Endothelial cell of umbilical vein (primary cell): ENCODE data around the gene MCTP2. TPM values are rescaled to one million over a fixed set of nuclear protein-coding genes. Genes with fewer than 3 reads are reported as not detected.

ENCODE experiments used
- BruUV-seq: library from RNA; stranded (reverse); fragments of 400-500 nt; replicated peaks from 2 replicates; lab custom pipeline; 2021; lab: Mats Ljungman, UMichigan
- CTCF ChIA-PET: fragments of 300-600, 350-600 bp; sonication (Branson Sonifier 250); formaldehyde crosslinking; loops from one replicate; lab custom pipeline; 2021; ENCODE audit warnings: antibody characterized with exemption, inconsistent platforms; lab: Charles Lee
- POLR2A ChIA-PET: fragments of 300-600, 350-600 bp; sonication (Branson Sonifier 250); formaldehyde crosslinking; loops from one replicate; lab custom pipeline; 2021; ENCODE audit warnings: antibody characterized with exemption, inconsistent platforms; lab: Charles Lee
- DNase-seq: peaks from one replicate; pipeline ENCODE4 v3.0.0-alpha.2; 2011; ENCODE audit warnings: low read depth, low spot score
- FAIRE-seq: peaks from 2 replicates; lab custom pipeline; 2011; peaks lifted over from hg19 to GRCh38; lab: Jason Lieb, UNC
- H2AFZ ChIP-seq: 2 replicates; pipeline ENCODE4 v1.6.0; 2012; ENCODE audit warnings: low read depth, low read length, control low read depth, inconsistent platforms
- H3K27ac ChIP-seq: 2 replicates; pipeline ENCODE4 v1.5.1; 2011; ENCODE audit warnings: low read depth, mild to moderate bottlenecking, control low read depth, low read length, moderate library complexity; ENCODE audit not compliant: insufficient read depth
- H3K27me3 ChIP-seq, 2 experiments: 2 replicates each; pipeline versions ENCODE4 v1.6.0 to v1.6.1; 2011; ENCODE audit warnings: low read length in 2 of 2, mixed read lengths in 1 of 2; ENCODE audit not compliant: control insufficient read depth in 2 of 2, insufficient read depth in 2 of 2
- H3K36me3 ChIP-seq, 2 experiments: 2 replicates in 1 of 2; 3 replicates in 1 of 2; pipeline ENCODE4 v1.5.1; 2011; ENCODE audit warnings: low read length in 2 of 2, mild to moderate bottlenecking in 1 of 2, moderate library complexity in 1 of 2; ENCODE audit not compliant: control insufficient read depth in 2 of 2, insufficient read depth in 2 of 2; ENCODE audit errors: extremely low read depth in 1 of 2
- H3K4me1 ChIP-seq: 3 replicates; pipeline ENCODE4 v1.5.1; 2011; ENCODE audit warnings: mild to moderate bottlenecking, low read length; ENCODE audit not compliant: control insufficient read depth, insufficient read depth; ENCODE audit errors: extremely low read depth
- H3K4me2 ChIP-seq: 2 replicates; pipeline ENCODE4 v1.6.1; 2011; ENCODE audit warnings: low read length, control low read depth, mixed read lengths; ENCODE audit not compliant: insufficient read depth
- H3K4me3 ChIP-seq, 3 experiments: fragments of 200-600 bp in 1 of 3; sonication (generic), shearing (Covaris generic) in 1 of 3; replicated peaks in 1 of 3; 2 replicates each; pipeline ENCODE4 v1.5.1; 2011 to 2016; ENCODE audit warnings: control low read depth in 3 of 3, low read length in 3 of 3, mild to moderate bottlenecking in 2 of 3, inconsistent platforms in 1 of 3, low read depth in 1 of 3, moderate library complexity in 1 of 3; ENCODE audit not compliant: insufficient read depth in 1 of 3
- H3K79me2 ChIP-seq: 2 replicates; pipeline ENCODE4 v1.6.0; 2012; ENCODE audit warnings: low read length, inconsistent platforms; ENCODE audit not compliant: control insufficient read depth, insufficient read depth
- H3K9ac ChIP-seq: replicated peaks from 2 replicates; pipeline ENCODE3; 2011; ENCODE audit warnings: low read length, control low read depth; ENCODE audit not compliant: insufficient read depth; ENCODE audit errors: extremely low read depth
- H3K9me1 ChIP-seq: replicated peaks from 3 replicates; pipeline ENCODE4 v1.6.0; 2011; ENCODE audit warnings: mild to moderate bottlenecking, low read length; ENCODE audit not compliant: control insufficient read depth, insufficient read depth; ENCODE audit errors: extremely low read depth
- H3K9me3 ChIP-seq: replicated peaks from 2 replicates; pipeline ENCODE4 v1.5.1; 2012; ENCODE audit warnings: low read length, inconsistent platforms; ENCODE audit not compliant: control insufficient read depth, insufficient read depth
- H4K20me1 ChIP-seq: replicated peaks from 2 replicates; pipeline ENCODE3; 2011; ENCODE audit warnings: mild to moderate bottlenecking, low read length; ENCODE audit not compliant: control insufficient read depth, insufficient read depth; ENCODE audit errors: extremely low read depth
- CTCF ChIP-seq, 2 donors: IDR thresholded peaks; 1 replicate in 1 of 2; 2 replicates in 1 of 2; pipeline ENCODE4 v1.5.1; 2011; ENCODE audit warnings: low read length in 2 of 2, mild to moderate bottlenecking in 2 of 2, moderate library complexity in 2 of 2, control low read depth in 1 of 2, inconsistent platforms in 1 of 2, low read depth in 1 of 2; ENCODE audit not compliant: insufficient read depth in 1 of 2; ENCODE audit errors: extremely low read depth in 1 of 2
- FOS ChIP-seq: IDR thresholded peaks from 2 replicates; pipeline ENCODE4 v1.6.1; 2011; ENCODE audit warnings: mild to moderate bottlenecking, low read length, moderate library complexity, borderline replicate concordance; ENCODE audit not compliant: insufficient read depth
- GATA2 ChIP-seq: IDR thresholded peaks from 2 replicates; pipeline ENCODE4 v1.7.0; 2011; ENCODE audit warnings: low read depth, mild to moderate bottlenecking, moderate library complexity, mixed read lengths, low read length; ENCODE audit not compliant: insufficient read length, insufficient read depth
- JUN ChIP-seq: IDR thresholded peaks from 2 replicates; pipeline ENCODE4 v1.6.1; 2011; ENCODE audit warnings: borderline replicate concordance, low read depth; ENCODE audit not compliant: insufficient read length, insufficient read depth
- MAX ChIP-seq: IDR thresholded peaks from 2 replicates; pipeline ENCODE4 v1.6.1; 2011; ENCODE audit not compliant: insufficient read depth, insufficient read length
- MYC ChIP-seq: IDR thresholded peaks from one replicate; pipeline ENCODE4 v1.6.1; 2011; ENCODE audit warnings: mild to moderate bottlenecking, low read depth, low read length
- POLR2A ChIP-seq: IDR thresholded peaks from 2 replicates; pipeline ENCODE4 v1.6.1; 2012; ENCODE audit warnings: low read depth, mild to moderate bottlenecking, control low read depth, low read length
- POLR2AphosphoS5 ChIP-seq: IDR thresholded peaks from 2 replicates; pipeline ENCODE4 v1.6.1; 2012; ENCODE audit warnings: low read depth, mild to moderate bottlenecking, control low read depth, low read length, moderate library complexity; ENCODE audit not compliant: insufficient read depth
- dilution Hi-C: fragments of 300-500 bp; cut with MboI; formaldehyde crosslinking; loops from one replicate; pipeline ENCODE4 v1.15.0; 2019; ENCODE audit warnings: low sequenced_read_pairs; ENCODE audit not compliant: extremely low pct_ligation_motif_present
- intact Hi-C: fragments of 100-400 bp; cut with micrococcal nuclease; formaldehyde crosslinking; loops from one replicate; pipeline ENCODE4 v1.10.0; 2022
- polyA plus RNA-seq, 4 experiments: library from polyadenylated mRNA; depleted of rRNA in 3 of 4; stranded (reverse) in 3 of 4; unstranded in 1 of 4; fragments of >200 nt; gene quantifications; 2 replicates each; pipeline versions ENCODE4 v1.2.1 to v1.2.3, GENCODE V29; 2011 to 2012; ENCODE audit warnings: missing spikeins in 1 of 4
- total RNA-seq: library from RNA; stranded (reverse); gene quantifications from 2 replicates; pipeline ENCODE4 v1.2.3, GENCODE V29; 2021

Gene MCTP2
- total and polyA plus RNA-seq, 2 donors (not counting 3 experiments of a cell fraction or from before 2014, with no cell fraction given): 0.01 to 0.75 TPM

GRCh38 chr15:94259121-94259751 is 27.9 kb downstream of the MCTP2 start:
- Histone ChIP-seq H3K79me2 (no peaks in the 10 kb centered on the region), H3K27ac (no peak overlapping the region), H3K36me3 (no peaks in the 10 kb centered on the region), H4K20me1 (no peaks in the 10 kb centered on the region), H3K4me1 (no peaks in the 10 kb centered on the region), H3K4me2 (no peak overlapping the region), H2AFZ (no peak overlapping the region), H3K9me1 (no peaks in the 10 kb centered on the region), H3K4me3 (no peak overlapping the region), H3K9me3 (no peaks in the 10 kb centered on the region), H3K27me3 (no peaks in the 10 kb centered on the region), H3K9ac (no peak overlapping the region)
- ChIA-PET CTCF (no interaction called here), POLR2A (no interaction called here)
- intact Hi-C loops (no loop called here), dilution Hi-C loops (no loop called here)
- no peak for TF ChIP-seq GATA2
- no peak for TF ChIP-seq MAX
- no peak for TF ChIP-seq MYC
- TF ChIP-seq POLR2AphosphoS5: no peak
- no peak for TF ChIP-seq POLR2A
- no peak for TF ChIP-seq JUN
- no peak for TF ChIP-seq FOS
- no peak for TF ChIP-seq CTCF (IDR thresholded peaks at IDR 0.05; ENCODE audit: extremely low read depth in 1 of 2, insufficient read depth in 1 of 2, low read depth in 1 of 2, low read length in 2 of 2)
- FAIRE-seq: no peak
- BruUV-seq: no TSS peak
- DNase-seq: no peak
